ENCODE measurements around the gene BORCS6.
"Not testable (repeated sequence)": the region's sequence is repeated elsewhere in the genome, so short reads cannot be mapped to it uniquely, and the experiment has no call there.

BORCS6 gene

DNA sequence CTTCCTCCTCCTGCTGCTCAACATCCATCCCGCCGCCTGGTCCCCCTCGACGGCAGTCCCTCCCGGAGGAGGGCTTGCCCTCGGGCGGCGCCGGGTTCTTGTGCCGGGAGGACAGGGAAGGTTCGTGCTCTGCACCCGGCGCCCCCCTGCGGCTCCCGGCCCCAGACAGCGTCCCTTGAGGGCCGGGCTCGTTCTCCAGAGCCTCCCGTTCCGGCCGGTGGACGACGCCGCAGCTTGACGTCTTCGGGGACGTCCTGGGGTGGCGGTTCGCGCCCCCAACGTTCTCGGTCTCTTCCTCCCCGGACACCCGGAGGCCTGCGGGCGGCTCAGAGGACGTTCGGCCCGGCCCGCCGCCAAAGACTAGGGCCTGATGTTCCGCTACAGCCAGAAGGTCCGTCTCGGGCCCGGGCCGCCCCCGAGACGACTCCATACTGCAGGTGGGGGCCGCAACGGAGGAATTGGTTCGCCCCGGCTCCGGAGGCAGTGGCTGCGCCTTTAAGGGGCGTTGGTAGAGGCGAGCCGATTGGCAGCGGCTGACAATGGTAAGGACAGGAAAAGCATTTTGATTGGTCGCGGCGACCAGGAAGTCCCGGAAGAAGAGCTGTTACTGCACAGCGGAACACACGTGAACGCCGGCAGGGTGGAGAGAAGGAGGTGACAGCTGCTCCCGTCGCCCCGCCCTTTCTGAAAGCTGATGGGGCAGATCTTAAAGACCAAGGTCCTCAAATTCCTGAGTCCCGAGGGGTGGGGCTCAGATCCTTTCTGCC is at the start of gene BORCS6:
BORCS6 (minus strand) TSS at position 470 of the 767 bp plus-strand sequence; CDS start at position 430, 40 bp downstream.
- DNase-seq = peak; percentile 97

DNA sequence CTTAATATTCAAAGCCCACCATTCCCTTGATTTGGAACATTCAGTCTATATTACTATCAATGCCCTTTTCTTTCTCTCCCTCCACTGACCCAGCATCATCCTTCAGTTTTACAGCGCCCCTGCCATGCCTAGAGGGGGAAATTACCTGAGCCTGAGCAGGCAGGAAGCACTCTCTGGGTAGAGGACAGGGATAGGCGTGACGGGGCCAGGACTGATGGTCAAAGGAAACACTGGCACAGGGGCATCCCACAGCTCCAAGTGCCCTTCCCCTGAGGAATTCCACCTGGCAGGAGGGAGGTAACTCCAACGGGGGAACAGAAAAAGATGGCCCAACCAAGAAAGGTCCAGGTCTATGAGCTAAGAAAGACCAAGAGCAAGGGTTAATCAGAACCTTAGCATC is 47.9 kb upstream of the BORCS6 start:
- no peak for DNase-seq

DNA sequence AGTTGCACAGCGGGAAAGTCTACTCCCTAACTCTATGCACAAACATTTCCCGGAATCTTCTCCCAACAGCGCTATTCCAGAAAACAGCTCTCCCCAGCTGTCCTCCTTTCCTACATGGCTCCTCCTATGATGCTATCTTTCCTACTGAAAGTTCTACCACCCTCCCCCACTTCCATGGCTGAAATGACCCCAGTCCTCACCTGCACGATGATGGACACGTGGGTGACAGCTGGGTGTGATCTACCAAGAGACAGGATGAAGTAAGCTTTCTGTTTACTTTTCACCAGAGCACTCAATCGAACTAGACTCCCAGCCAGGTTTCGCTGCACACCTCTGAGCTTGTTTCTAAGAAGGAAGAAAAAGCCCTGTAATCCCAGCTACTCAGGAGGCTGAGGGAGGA is 47.2 kb upstream of the BORCS6 start:
- no peak for DNase-seq

GRCh38 chr17:8235676-8236075 is 45.7 kb upstream of the BORCS6 start:
- DNase-seq = no peak

- DNase-seq = no peak
Measured at GRCh38 chr17:8234361-8235270, 44.6 kb upstream of the BORCS6 start.

DNA sequence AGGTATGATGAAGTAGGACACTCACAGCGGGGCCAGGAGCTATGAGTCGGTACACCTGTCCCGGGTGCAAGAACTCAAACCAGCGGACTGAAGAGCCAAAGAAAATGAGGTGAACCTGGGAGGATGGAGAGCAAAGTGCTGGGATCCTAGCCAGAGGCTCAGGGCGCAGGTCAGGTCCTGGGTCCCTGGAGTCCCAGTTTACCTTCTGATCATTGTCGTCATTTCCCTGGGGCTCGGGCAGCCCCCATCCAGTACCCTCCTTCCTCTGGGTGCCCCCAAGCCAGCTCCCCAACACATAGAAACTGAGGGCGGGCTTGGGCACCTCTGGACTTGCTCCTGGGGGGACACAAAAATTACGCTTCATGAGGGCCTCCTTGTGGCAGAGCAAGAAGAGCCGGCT is 41.7 kb upstream of the BORCS6 start:
- no peak for DNase-seq

DNA sequence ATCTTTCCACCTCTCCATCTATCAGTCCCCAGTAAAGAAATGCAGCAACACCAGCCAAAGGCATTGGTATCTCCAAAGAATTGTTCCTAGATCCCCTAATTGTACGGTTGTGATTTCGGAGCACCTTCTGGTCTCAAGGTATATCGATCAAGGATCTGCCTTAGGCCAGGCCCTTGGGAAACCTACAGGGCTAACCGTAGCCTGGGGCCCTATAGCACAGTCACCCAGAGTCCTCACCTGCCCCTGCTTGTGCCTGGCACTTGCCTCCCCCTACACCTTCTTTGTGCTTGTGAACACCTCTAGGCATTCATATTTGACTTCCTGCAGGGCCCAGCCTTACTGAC is 37.2 kb upstream of the BORCS6 start:
- no peak for DNase-seq

GRCh38 chr17:8226536-8227237 is 36.7 kb upstream of the BORCS6 start:
- DNase-seq = peak; percentile 50

- DNase-seq = peak; percentile 81
Measured at GRCh38 chr17:8225813-8226535, 36.0 kb upstream of the BORCS6 start.

DNA sequence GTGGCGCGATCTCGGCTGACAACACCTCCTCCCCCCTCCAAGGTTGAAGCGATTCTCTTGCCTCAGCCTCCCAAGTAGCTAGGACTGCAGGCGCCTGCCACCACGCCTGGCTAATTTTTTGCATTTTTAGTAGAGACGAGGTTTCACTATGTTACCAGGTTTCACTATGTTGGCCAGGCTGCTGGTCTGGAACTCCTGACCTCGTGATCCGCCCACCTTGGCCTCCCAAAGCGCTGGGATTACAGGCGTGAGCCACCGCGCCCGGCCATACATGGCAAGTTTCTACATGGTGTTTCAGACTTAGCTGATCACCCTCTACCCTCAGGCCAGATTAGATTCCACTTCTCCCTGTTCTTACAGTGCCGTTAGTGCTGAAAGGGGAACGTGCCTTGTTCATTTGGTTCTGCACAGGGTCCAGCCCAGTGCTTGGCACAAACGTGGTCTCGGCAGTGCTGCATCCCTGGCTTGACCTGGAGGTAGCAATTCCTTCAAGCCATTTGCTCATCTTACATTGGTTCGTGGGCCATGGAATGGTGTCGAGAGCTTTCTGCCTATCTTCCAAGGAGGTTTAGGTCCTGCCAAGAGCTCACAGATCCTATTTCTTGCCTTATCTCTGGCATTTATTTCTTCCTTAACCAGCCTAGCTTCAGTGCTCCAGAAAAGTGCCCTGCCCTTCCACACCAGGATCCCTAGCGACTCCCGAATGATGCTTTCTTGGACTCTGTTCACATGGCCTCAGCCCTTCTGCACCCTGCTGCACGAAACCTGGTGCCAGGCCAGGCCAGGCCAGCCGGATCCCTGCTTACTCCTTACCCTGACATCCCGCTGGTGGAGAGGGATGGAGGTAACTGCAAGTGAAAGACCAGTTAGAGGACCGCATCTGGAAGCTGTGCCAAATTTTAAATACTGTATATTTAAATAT is 35.2 kb upstream of the BORCS6 start:
- DNase-seq = no peak

DNA sequence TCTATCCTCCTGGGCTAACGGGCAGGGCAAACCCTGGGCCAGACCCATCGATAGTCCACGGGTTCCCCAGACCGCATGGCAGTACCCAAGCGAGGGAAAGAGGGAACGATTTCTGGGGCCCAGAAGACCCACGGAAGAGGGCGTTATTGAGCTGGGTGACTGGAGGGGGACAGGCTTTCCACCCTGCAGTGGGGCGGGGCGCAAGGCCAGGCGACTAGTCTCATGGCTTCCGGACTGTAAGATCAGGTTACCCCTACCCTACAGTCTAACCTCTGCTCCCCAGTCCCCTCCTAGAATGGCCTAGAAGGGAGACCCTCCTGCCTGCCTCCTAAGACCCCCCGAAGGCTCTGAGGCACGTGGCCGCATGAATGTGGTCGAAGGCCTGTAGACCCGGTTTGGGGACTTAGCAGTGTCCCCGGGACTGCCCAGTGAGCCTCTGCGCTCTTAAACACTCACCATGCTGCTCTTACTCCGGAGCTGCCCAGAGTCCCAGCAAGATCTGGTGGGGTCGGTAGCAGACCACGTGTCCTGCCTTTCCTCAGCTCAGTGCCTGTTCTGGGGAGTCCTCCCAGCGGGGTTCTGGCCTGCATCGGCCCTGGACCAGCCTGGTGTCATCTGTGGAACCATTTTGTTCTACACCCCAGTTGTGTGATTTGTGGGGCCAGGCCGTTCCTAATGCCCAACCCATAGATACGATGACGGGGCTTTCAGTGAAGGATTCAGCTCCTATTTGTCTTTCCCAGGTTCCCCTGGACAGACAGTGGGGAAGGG is 33.6 kb upstream of the BORCS6 start:
- peak; percentile 60 for DNase-seq

DNA sequence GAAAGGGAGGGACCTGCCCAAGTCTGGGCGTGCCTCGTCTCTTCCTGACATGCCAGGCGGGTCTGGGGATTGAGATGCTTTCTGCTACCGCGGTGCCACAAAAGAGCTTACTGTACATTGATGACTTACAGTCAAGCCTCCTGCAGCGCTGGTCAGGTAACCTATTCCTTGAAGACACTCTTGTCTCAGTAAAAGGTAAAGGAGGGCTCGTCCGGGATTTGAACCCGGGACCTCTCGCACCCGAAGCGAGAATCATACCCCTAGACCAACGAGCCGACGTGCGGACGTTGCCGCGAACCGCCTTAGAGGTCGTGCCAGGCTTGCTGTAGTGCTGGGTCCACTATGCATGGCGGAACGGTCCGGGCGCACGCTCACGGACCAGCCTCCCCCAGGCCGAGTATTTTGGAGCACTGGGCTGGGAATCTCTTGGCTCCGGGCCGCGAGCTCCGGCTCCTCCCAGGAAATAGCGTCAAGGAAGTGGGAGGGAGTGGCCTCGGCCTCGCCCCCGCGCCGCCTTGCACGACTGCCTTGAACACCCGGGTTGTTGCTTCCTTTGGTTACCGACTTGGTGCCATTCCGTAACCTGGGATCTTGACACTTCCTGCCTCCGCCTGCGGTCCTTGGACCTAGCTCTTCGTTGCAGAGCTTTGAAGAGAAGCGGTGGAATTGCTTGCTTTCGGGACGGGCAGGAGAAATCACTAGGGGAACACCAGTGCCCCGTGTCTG is 32.8 kb upstream of the BORCS6 start:
- peak; percentile 91 for DNase-seq

- no peak for DNase-seq
Measured at GRCh38 chr17:8222380-8222629, 32.3 kb upstream of the BORCS6 start.

DNA sequence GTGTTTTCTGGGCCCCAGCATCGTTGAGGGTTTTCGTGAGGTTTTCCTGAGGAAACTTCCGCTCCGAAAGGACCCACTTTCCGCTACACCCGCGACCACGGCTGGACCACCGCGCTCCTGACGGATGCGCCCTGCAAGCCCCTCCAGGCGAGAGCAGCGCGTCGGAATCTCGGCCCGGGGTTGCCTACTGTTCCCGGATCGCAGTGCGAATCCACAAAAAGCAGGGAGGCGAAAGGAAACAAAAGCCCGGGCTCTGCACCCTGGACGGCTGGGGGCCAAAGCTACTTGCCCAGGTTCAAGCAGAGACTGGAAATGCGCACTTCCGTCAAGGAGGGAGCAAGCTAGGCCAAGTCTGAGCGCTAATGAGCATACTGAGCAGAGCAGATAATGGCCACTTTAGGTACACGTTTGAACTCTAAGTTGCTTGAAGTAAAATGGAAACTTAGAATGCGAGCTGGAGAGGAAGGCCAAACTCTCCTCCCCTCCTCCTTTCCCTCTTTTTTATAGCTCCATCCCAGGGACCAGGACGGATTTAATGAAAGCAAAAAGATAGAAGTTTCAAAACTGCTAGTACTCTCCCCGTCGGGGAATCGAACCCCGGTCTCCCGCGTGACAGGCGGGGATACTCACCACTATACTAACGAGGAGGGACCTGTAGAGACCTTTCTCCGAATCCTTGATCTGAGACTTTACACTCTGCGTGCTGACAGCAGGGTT is 31.8 kb upstream of the BORCS6 start:
- peak; percentile 93 for DNase-seq

DNA sequence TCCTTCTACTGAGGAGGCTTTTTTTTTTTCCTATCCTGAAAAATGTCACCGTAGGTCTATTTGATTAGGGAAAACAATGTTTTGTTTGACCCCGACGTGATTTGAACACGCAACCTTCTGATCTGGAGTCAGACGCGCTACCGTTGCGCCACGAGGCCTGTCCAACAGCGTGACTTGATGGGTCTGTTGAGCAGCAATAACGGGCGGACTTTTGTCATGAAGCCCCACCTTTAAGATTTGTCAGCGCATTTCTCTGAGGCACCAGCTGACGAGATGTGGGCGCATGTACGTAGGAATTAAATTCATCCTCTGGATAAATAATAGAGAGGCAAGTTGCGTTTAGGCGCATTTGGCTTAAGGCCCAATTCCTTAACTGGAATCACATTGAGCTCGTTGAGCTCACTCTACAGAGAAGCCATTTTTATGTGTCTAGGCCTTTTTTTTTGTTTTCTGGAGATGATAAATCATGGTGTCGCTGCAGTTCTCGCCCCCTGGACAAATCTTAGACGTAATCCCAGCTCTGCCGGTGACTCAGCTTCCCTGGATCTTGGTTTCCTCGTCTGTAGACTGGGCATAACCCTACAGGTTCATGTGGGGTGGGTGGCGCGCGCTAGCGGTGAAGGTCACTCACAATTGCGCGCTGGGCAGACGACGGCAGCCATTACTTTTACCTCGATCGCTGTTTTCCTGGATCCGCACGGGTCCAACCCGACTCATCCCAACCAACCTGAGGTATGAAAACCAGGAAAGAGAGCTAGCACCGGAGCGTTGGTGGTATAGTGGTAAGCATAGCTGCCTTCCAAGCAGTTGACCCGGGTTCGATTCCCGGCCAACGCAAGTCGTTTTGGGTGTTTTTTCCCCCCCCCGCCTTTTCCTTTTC is 31.0 kb upstream of the BORCS6 start:
- DNase-seq = peak; percentile 93

GRCh38 chr17:8214000-8214399 is 24.0 kb upstream of the BORCS6 start:
- DNase-seq = not testable (repeated sequence)

- DNase-seq = no peak
Measured at GRCh38 chr17:8212312-8213180, 22.6 kb upstream of the BORCS6 start.
